PC-3 (cell line): ENCODE results near the gene ARAF. TPM values are rescaled to one million over a fixed set of nuclear protein-coding genes. Genes with fewer than 3 reads are reported as not detected.

Experiments used
- ATAC-seq: fragments of 200-7000 bp; cut with Tn5 transposase; 2 replicates; pipeline ENCODE4 v1.9.1; 2020; ENCODE audit warnings: mild to moderate bottlenecking, moderate library complexity
- BruUV-seq: library from RNA; stranded (reverse); fragments of 400-500 nt; replicated peaks from 2 replicates; lab custom pipeline; 2021; lab: Mats Ljungman, UMichigan
- CTCF ChIA-PET: fragments of 300-600 bp; sonication (Branson Sonifier 250); formaldehyde crosslinking; loops from one replicate; lab custom pipeline; 2022; ENCODE audit warnings: antibody characterized with exemption; lab: Charles Lee
- POLR2A ChIA-PET: fragments of 300-600 bp; sonication (Branson Sonifier 250); formaldehyde crosslinking; loops from one replicate; lab custom pipeline; 2022; ENCODE audit warnings: antibody characterized with exemption; ENCODE audit not compliant: unreplicated experiment; lab: Charles Lee
- DNase-seq: peaks from one replicate; pipeline ENCODE4 v3.0.0-alpha.2; 2015
- H2AFZ ChIP-seq: fragments of 300-600 bp; sonication (generic); 2 replicates; pipeline ENCODE4 v1.6.0; 2016; ENCODE audit warnings: antibody characterized with exemption, low read length
- H3F3A ChIP-seq: fragments of 300-600 bp; sonication (generic); one replicate; pipeline ENCODE4 v1.6.0; 2017; ENCODE audit warnings: antibody characterized with exemption, low read length, control low read depth, mild to moderate bottlenecking; ENCODE audit not compliant: unreplicated experiment
- H3K27ac ChIP-seq: fragments of 300-600 bp; sonication (generic); 2 replicates; pipeline ENCODE4 v1.5.1; 2016; ENCODE audit warnings: mild to moderate bottlenecking, low read length
- H3K27me3 ChIP-seq: fragments of 300-600 bp; sonication (generic); 2 replicates; pipeline ENCODE4 v1.6.1; 2016; ENCODE audit warnings: low read length, mixed read lengths
- H3K36me3 ChIP-seq: fragments of 300-600 bp; sonication (generic); 2 replicates; pipeline ENCODE4 v1.6.1; 2016; ENCODE audit warnings: low read depth, mixed run types, low read length, mixed read lengths
- H3K4me1 ChIP-seq: fragments of 300-600 bp; sonication (generic); 2 replicates; pipeline ENCODE4 v1.5.1; 2016; ENCODE audit warnings: low read length; ENCODE audit not compliant: insufficient read depth
- H3K4me2 ChIP-seq: fragments of 300-600 bp; sonication (generic); 2 replicates; pipeline ENCODE4 v1.6.0; 2016; ENCODE audit warnings: low read length
- H3K4me3 ChIP-seq: fragments of 300-600 bp; sonication (generic); 2 replicates; pipeline ENCODE4 v1.5.1; 2016; ENCODE audit warnings: mild to moderate bottlenecking, low read length, mixed read lengths
- H3K79me2 ChIP-seq: fragments of 300-600 bp; sonication (generic); 2 replicates; pipeline ENCODE4 v1.6.1; 2017; ENCODE audit warnings: low read length, mixed read lengths
- H3K9ac ChIP-seq: fragments of 300-600 bp; sonication (generic); 2 replicates; pipeline ENCODE4 v1.6.0; 2016; ENCODE audit warnings: mild to moderate bottlenecking, low read length
- H3K9me2 ChIP-seq: fragments of 300-600 bp; sonication (generic); replicated peaks from 2 replicates; pipeline ENCODE4 v1.6.1; 2016; ENCODE audit warnings: mixed run types, low read length, mixed read lengths
- H3K9me3 ChIP-seq: fragments of 300-600 bp; sonication (generic); 2 replicates; pipeline ENCODE4 v1.6.1; 2016; ENCODE audit warnings: low read length, mixed read lengths
- H4K20me1 ChIP-seq: fragments of 300-600 bp; sonication (generic); 2 replicates; pipeline ENCODE4 v1.6.1; 2016; ENCODE audit warnings: low read length, mixed read lengths
- CTCF ChIP-seq: fragments of 300-600 bp; sonication (generic); conservative IDR thresholded peaks from 2 replicates; pipeline ENCODE4 v1.5.1; 2017; ENCODE audit warnings: antibody characterized with exemption, low read depth, mild to moderate bottlenecking, low read length
- EZH2 ChIP-seq: fragments of 300-600 bp; sonication (generic); IDR thresholded peaks from one replicate; pipeline ENCODE4 v1.6.1; 2017; ENCODE audit warnings: antibody characterized with exemption, mild to moderate bottlenecking, low read length; ENCODE audit not compliant: unreplicated experiment
- EZH2phosphoT487 ChIP-seq: fragments of 300-600 bp; sonication (generic); IDR thresholded peaks from 2 replicates; pipeline ENCODE4 v1.6.1; 2018; ENCODE audit warnings: mild to moderate bottlenecking, antibody characterized with exemption, low read length, borderline replicate concordance
- intact Hi-C: fragments of 100-400 bp; cut with micrococcal nuclease; formaldehyde crosslinking; loops from 2 replicates; pipeline ENCODE4 v1.9.0; 2023
- total RNA-seq: library from RNA; depleted of rRNA; stranded (reverse); fragments of >200 nt; gene quantifications from 2 replicates; pipeline ENCODE4 v1.2.3, GENCODE V29; 2014

ARAF gene
- total RNA-seq, 1 experiment from 2014 or later: 52.6 TPM

- TF ChIP-seq EZH2: no peak
- Histone ChIP-seq H3K36me3 (no peaks in the 10 kb centered on the region; the same call in 1 of the 2 replicates), H3K4me1 (peaks cover 31% of the 10 kb centered on the region), H4K20me1 (no peaks in the 10 kb centered on the region), H3K9me3 (no peaks in the 10 kb centered on the region), H3F3A (no peaks in the 10 kb centered on the region), H3K27ac (peak overlapping the region; percentile 44), H3K27me3 (no peaks in the 10 kb centered on the region), H3K4me3 (no peak overlapping the region), H2AFZ (no peak overlapping the region), H3K79me2 (peaks cover 18% of the 10 kb centered on the region), H3K4me2 (peak overlapping the region; percentile 57), H3K9ac (no peak overlapping the region), H3K9me2 (no peaks in the 10 kb centered on the region)
- no TSS peak for BruUV-seq
- intact Hi-C loops: no loop called here
- ChIA-PET POLR2A (interaction anchor here (0.6 kb wide), 1 partner anchor 435 kb away, joined by 3 read pairs; the partner anchor contains the start of genes NDUFB11 and RBM10), CTCF (no interaction called here)
- peak; percentile 27 for ATAC-seq
- DNase-seq: peak; percentile 75
Observed at GRCh38 chrX:47579537-47579936, 18.5 kb downstream of the ARAF start.

GRCh38 chrX:47581731-47582647, 21.0 kb downstream of the ARAF start, which contains the start of gene TIMP1:
Gene TIMP1 (plus strand): TSS chrX:47582436. CDS start chrX:47583416, 980 bp downstream.
- BruUV-seq: TSS peak; percentile 35
- no peaks in the 10 kb centered on the region for H3K27me3 ChIP-seq
- ChIA-PET POLR2A (no interaction called here), CTCF (no interaction called here)
- H3K9me2 ChIP-seq: no peaks in the 10 kb centered on the region
- TF ChIP-seq CTCF (no peak), EZH2 (no peak), EZH2phosphoT487 (no peak)
- H3K4me2 ChIP-seq: peak within 1 kb of the TSS; percentile 90
- no peaks in the 10 kb centered on the region; the same call in 1 of the 2 replicates for H3K36me3 ChIP-seq
- peaks cover 31% of the 10 kb centered on the region for H3K4me1 ChIP-seq
- DNase-seq (peak; percentile 94), ATAC-seq (peak; percentile 92)
- intact Hi-C loops: loop anchor here (5.0 kb wide), 1 partner anchor 70 kb away; the partner anchor contains the start of gene ELK1
- H3K27ac ChIP-seq: peak within 1 kb of the TSS; percentile 56
- no peaks in the 10 kb centered on the region for H4K20me1 ChIP-seq
- peak within 1 kb of the TSS; percentile 90 for H3K9ac ChIP-seq
- H3K79me2 ChIP-seq: peaks cover 18% of the 10 kb centered on the region
- peak within 1 kb of the TSS; percentile 63; the same call in 1 of the 2 replicates for H2AFZ ChIP-seq
- H3F3A ChIP-seq: no peaks in the 10 kb centered on the region
- no peaks in the 10 kb centered on the region for H3K9me3 ChIP-seq
- H3K4me3 ChIP-seq: peak within 1 kb of the TSS; percentile 83

DNA sequence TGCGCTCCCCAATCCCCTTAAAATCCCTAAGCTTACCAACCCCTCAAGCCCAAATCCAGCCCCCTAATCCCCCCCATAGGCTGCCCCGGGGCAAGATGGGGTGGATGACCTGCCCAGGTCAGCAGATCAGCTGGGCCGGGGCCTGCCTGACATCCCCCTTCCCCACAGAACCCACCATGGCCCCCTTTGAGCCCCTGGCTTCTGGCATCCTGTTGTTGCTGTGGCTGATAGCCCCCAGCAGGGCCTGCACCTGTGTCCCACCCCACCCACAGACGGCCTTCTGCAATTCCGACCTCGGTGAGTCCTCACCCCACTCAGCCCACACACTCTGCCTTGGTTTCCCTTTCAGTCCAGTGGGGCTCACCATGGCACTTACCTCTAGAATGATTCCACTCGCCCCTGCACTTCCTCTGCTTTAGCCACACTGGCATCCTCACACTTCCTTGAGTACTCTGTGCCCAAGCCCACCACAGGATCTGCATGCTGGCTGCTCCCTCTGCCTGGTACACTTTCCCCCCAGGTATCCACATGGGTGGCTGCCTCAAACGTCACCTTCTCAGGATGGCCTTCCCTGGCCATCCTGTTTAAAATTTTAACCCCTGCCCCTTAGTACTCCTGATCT, 22.3 kb downstream of the ARAF start:
- BruUV-seq: no TSS peak
- no peak for DNase-seq
- H3K79me2 ChIP-seq: peaks cover 18% of the 10 kb centered on the region
- H2AFZ ChIP-seq: no peak overlapping the region
- peak overlapping the region; percentile 83 for H3K4me3 ChIP-seq
- intact Hi-C loops: loop anchor here (5.0 kb wide), 1 partner anchor 69 kb away; the partner anchor contains the start of gene ELK1
- H3K27ac ChIP-seq: no peak overlapping the region
- no peaks in the 10 kb centered on the region for H3K9me2 ChIP-seq
- H3K4me1 ChIP-seq: peaks cover 31% of the 10 kb centered on the region
- no peaks in the 10 kb centered on the region for H4K20me1 ChIP-seq
- ATAC-seq: no peak
- POLR2A ChIA-PET: no interaction called here
- H3K9ac ChIP-seq: peak overlapping the region; percentile 90
- H3K36me3 ChIP-seq: no peaks in the 10 kb centered on the region; the same call in 1 of the 2 replicates
- no peaks in the 10 kb centered on the region for H3F3A ChIP-seq
- H3K27me3 ChIP-seq: no peaks in the 10 kb centered on the region
- TF ChIP-seq CTCF (no peak), EZH2phosphoT487 (no peak), EZH2 (no peak)
- CTCF ChIA-PET: no interaction called here
- H3K4me2 ChIP-seq: peak overlapping the region; percentile 90
- no peaks in the 10 kb centered on the region for H3K9me3 ChIP-seq
